A673 (cell line): ENCODE results near the gene SMAD4. TPM values are rescaled to one million over a fixed set of nuclear protein-coding genes. Genes with fewer than 3 reads are reported as not detected.

Experiments used
- BruUV-seq: library from RNA; stranded (reverse); fragments of 400-500 nt; replicated peaks from 2 replicates; lab custom pipeline; 2021; lab: Mats Ljungman, UMichigan
- CTCF ChIA-PET: fragments of 300-600 bp; sonication (Branson Sonifier 250); formaldehyde crosslinking; loops from one replicate; lab custom pipeline; 2022; ENCODE audit warnings: antibody characterized with exemption; lab: Charles Lee
- POLR2A ChIA-PET: fragments of 300-600 bp; sonication (Branson Sonifier 250); formaldehyde crosslinking; loops from one replicate; lab custom pipeline; 2022; ENCODE audit warnings: antibody characterized with exemption; ENCODE audit not compliant: low non-redundant PET; lab: Charles Lee
- DNase-seq: peaks from one replicate; pipeline ENCODE4 v3.0.0-alpha.2; 2015; ENCODE audit warnings: low spot score
- H3K27ac ChIP-seq: fragments of 200-600 bp; sonication (generic); 2 replicates; pipeline ENCODE4 v1.5.1; 2016; ENCODE audit warnings: mixed run types, low read depth, mild to moderate bottlenecking, mixed read lengths, antibody characterized with exemption, low read length; ENCODE audit not compliant: poor library complexity, severe bottlenecking
- H3K27me3 ChIP-seq: fragments of 200-600 bp; sonication (generic); replicated peaks from 2 replicates; pipeline ENCODE4 v1.6.1; 2017; ENCODE audit warnings: mixed run types, low read depth, mild to moderate bottlenecking, mixed read lengths, antibody characterized with exemption, low read length; ENCODE audit not compliant: insufficient read depth, poor library complexity
- H3K36me3 ChIP-seq: fragments of 200-600 bp; sonication (generic); 2 replicates; pipeline ENCODE4 v1.6.1; 2016; ENCODE audit warnings: mixed run types, mild to moderate bottlenecking, mixed read lengths, antibody characterized with exemption, low read length; ENCODE audit not compliant: insufficient read depth, poor library complexity, severe bottlenecking
- H3K4me1 ChIP-seq: fragments of 200-600 bp; sonication (generic); 2 replicates; pipeline ENCODE4 v1.6.1; 2017; ENCODE audit warnings: mixed run types, mild to moderate bottlenecking, mixed read lengths, antibody characterized with exemption, low read length; ENCODE audit not compliant: insufficient read depth, poor library complexity, severe bottlenecking
- H3K4me3 ChIP-seq: fragments of 200-600 bp; sonication (generic); 2 replicates; pipeline ENCODE4 v1.5.1; 2016; ENCODE audit warnings: low read depth, mixed run types, mild to moderate bottlenecking, mixed read lengths, low read length; ENCODE audit not compliant: poor library complexity, severe bottlenecking
- H3K9me3 ChIP-seq: fragments of 200-600 bp; sonication (generic); 2 replicates; pipeline ENCODE4 v1.6.1; 2016; ENCODE audit warnings: mixed run types, low read depth, mild to moderate bottlenecking, mixed read lengths, antibody characterized with exemption, low read length; ENCODE audit not compliant: poor library complexity, severe bottlenecking
- EZH2 ChIP-seq: fragments of 200-600 bp; sonication (generic); IDR thresholded peaks from 2 replicates; pipeline ENCODE4 v1.6.1; 2017; ENCODE audit warnings: borderline replicate concordance, low read depth, mild to moderate bottlenecking, mixed read lengths, antibody characterized with exemption, low read length; ENCODE audit not compliant: poor library complexity, severe bottlenecking
- intact Hi-C: fragments of 100-400 bp; cut with micrococcal nuclease; formaldehyde crosslinking; loops from one replicate; pipeline ENCODE4 v1.10.0; 2022; ENCODE audit not compliant: unreplicated experiment
- total RNA-seq: library from RNA; stranded (reverse); gene quantifications from 2 replicates; pipeline ENCODE4 v1.2.3, GENCODE V29; 2021
- TF ChIP-seq, protein P1 (sequence below): fragments of 300-800, 200-600 bp; sonication (generic); conservative IDR thresholded peaks from 2 replicates; pipeline ENCODE4 v1.5.1; 2017; ENCODE audit warnings: low read depth, mild to moderate bottlenecking, antibody characterized with exemption, low read length, moderate library complexity, mixed read lengths

The SMAD4 gene
- total RNA-seq, 1 experiment from 2014 or later: 120 TPM

DNA sequence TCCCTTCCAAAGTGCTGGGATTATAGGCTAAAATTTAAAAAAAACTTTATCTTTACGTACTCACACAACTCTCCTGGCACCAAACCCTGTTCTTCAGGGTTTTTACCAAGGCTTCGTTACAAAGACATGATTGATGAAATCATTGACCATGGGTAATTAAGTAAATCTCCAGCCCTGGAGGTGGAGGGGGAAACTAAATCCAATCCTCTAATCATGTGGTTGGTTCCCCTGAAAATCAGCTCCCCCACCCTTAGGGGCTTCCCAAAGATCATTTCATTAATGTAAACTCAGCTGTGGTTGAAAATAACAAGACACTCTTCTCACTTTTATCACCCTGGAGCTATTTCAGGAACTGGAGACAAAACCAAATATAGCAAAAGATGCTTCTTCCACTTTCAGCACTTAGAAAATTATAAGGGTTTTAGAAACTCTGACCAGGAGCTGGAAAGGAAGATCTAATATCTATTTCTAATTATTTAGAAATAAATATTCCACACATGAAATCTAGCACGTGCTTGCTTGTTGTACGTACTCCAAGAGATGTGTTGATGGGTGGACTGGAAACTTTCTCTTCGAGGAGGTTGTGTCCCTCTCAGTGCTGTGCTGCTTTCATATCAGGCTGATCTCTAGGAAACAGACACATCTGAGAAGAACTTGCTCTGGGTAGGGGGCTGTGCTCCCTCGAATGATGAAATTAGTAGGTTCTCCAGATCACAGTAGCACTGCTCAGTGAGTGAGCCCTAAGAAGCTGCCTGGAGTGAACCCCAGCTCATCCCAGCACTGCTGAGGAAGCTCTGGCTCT, 67.2 kb downstream of the SMAD4 start:
- H3K4me3 ChIP-seq: no peak overlapping the region
- no peaks in the 10 kb centered on the region for H3K9me3 ChIP-seq
- ChIA-PET CTCF (no interaction called here), POLR2A (no interaction called here)
- DNase-seq: no peak
- no peak for TF ChIP-seq EZH2
- TF ChIP-seq, protein P1, sequence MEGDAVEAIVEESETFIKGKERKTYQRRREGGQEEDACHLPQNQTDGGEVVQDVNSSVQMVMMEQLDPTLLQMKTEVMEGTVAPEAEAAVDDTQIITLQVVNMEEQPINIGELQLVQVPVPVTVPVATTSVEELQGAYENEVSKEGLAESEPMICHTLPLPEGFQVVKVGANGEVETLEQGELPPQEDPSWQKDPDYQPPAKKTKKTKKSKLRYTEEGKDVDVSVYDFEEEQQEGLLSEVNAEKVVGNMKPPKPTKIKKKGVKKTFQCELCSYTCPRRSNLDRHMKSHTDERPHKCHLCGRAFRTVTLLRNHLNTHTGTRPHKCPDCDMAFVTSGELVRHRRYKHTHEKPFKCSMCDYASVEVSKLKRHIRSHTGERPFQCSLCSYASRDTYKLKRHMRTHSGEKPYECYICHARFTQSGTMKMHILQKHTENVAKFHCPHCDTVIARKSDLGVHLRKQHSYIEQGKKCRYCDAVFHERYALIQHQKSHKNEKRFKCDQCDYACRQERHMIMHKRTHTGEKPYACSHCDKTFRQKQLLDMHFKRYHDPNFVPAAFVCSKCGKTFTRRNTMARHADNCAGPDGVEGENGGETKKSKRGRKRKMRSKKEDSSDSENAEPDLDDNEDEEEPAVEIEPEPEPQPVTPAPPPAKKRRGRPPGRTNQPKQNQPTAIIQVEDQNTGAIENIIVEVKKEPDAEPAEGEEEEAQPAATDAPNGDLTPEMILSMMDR: no peak
- no peak overlapping the region for H3K27ac ChIP-seq
- no peaks in the 10 kb centered on the region for H3K27me3 ChIP-seq
- H3K36me3 ChIP-seq: no peaks in the 10 kb centered on the region
- no TSS peak for BruUV-seq
- H3K4me1 ChIP-seq: no peaks in the 10 kb centered on the region
- intact Hi-C loops: no loop called here

DNA sequence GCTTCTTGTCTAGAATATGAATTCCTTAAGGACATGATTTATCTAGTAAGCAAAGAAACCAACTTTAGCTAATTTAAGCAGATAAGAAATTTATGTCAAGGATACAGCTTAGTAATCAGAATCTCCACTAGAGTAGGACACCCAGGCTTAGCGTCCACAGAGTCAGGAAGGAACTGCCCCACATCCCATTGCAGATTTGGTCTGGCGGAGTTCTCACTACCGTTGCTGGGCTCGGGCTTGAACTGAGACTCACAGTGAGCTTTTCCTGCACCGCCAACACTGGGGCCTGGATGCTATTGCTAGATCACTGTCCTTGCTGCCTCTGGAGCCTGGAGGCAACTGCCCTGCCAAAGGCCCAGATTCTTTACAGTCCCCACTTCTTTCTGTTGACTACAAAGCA, 68.1 kb downstream of the SMAD4 start:
- CTCF ChIA-PET: interaction anchor here (0.8 kb wide), 1 partner anchor 11 kb away, joined by 3 read pairs; no protein-coding TSS in a partner anchor
- Histone ChIP-seq H3K27ac (no peak overlapping the region), H3K9me3 (no peaks in the 10 kb centered on the region), H3K36me3 (no peaks in the 10 kb centered on the region), H3K4me1 (no peaks in the 10 kb centered on the region), H3K4me3 (no peak overlapping the region), H3K27me3 (no peaks in the 10 kb centered on the region)
- BruUV-seq: no TSS peak
- intact Hi-C loops: no loop called here
- POLR2A ChIA-PET: no interaction called here
- DNase-seq: no peak
- no peak for TF ChIP-seq EZH2
- TF ChIP-seq, protein P1: no peak

DNA sequence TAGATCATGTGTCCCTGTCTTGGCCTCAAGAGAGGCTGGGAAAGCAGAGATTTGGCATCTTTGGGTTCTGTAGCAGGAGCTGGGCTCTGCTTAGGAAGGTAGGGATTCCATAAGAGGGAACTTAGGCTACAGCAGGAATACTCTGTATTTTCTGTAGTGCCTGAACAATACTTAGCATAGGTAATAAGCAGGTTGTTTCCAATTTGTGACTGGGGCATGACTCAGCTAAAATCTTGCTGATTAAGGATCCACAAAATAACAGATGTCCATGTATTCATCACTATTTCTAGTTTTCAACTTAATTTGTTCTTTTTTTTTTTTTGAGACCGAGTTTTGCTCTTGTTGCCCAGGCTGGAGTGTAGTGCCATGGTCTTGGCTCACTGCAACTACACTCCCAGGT, 68.5 kb downstream of the SMAD4 start:
- no peak for DNase-seq
- Histone ChIP-seq H3K4me3 (no peak overlapping the region), H3K4me1 (no peaks in the 10 kb centered on the region), H3K9me3 (no peaks in the 10 kb centered on the region), H3K27ac (no peak overlapping the region), H3K36me3 (no peaks in the 10 kb centered on the region), H3K27me3 (no peaks in the 10 kb centered on the region)
- POLR2A ChIA-PET: no interaction called here
- intact Hi-C loops: no loop called here
- BruUV-seq: no TSS peak
- TF ChIP-seq, protein P1: no peak
- TF ChIP-seq EZH2: no peak
- CTCF ChIA-PET: interaction anchor here (0.8 kb wide), 1 partner anchor 11 kb away, joined by 3 read pairs; no protein-coding TSS in a partner anchor
